PC-3 (cell line): ENCODE measurements around the gene ITGA1.

ENCODE experiments used
- CTCF ChIP-seq: fragments of 300-600 bp; sonication (generic); conservative IDR thresholded peaks from 2 replicates; pipeline ENCODE4 v1.5.1; 2017; ENCODE audit warnings: antibody characterized with exemption, low read depth, mild to moderate bottlenecking, low read length
- EZH2 ChIP-seq: fragments of 300-600 bp; sonication (generic); IDR thresholded peaks from one replicate; pipeline ENCODE4 v1.6.1; 2017; ENCODE audit warnings: antibody characterized with exemption, mild to moderate bottlenecking, low read length; ENCODE audit not compliant: unreplicated experiment
- EZH2phosphoT487 ChIP-seq: fragments of 300-600 bp; sonication (generic); IDR thresholded peaks from 2 replicates; pipeline ENCODE4 v1.6.1; 2018; ENCODE audit warnings: mild to moderate bottlenecking, antibody characterized with exemption, low read length, borderline replicate concordance

GRCh38 chr5:52868417-52868816 lies 80.7 kb downstream of the ITGA1 start:
- TF ChIP-seq CTCF: no peak
- no peak for TF ChIP-seq EZH2
- TF ChIP-seq EZH2phosphoT487: no peak
